Endothelial cell of umbilical vein (primary cell): ENCODE data around the gene SSBP3. TPM values are rescaled to one million over a fixed set of nuclear protein-coding genes. Genes with fewer than 3 reads are reported as not detected.

Experiments
- BruUV-seq: library from RNA; stranded (reverse); fragments of 400-500 nt; replicated peaks from 2 replicates; lab custom pipeline; 2021; lab: Mats Ljungman, UMichigan
- CTCF ChIA-PET: fragments of 300-600, 350-600 bp; sonication (Branson Sonifier 250); formaldehyde crosslinking; loops from one replicate; lab custom pipeline; 2021; ENCODE audit warnings: antibody characterized with exemption, inconsistent platforms; lab: Charles Lee
- POLR2A ChIA-PET: fragments of 300-600, 350-600 bp; sonication (Branson Sonifier 250); formaldehyde crosslinking; loops from one replicate; lab custom pipeline; 2021; ENCODE audit warnings: antibody characterized with exemption, inconsistent platforms; lab: Charles Lee
- DNase-seq: peaks from one replicate; pipeline ENCODE4 v3.0.0-alpha.2; 2011; ENCODE audit warnings: low read depth, low spot score
- FAIRE-seq: peaks from 2 replicates; lab custom pipeline; 2011; peaks lifted over from hg19 to GRCh38; lab: Jason Lieb, UNC
- H2AFZ ChIP-seq: 2 replicates; pipeline ENCODE4 v1.6.0; 2012; ENCODE audit warnings: low read depth, low read length, control low read depth, inconsistent platforms
- H3K27ac ChIP-seq: 2 replicates; pipeline ENCODE4 v1.5.1; 2011; ENCODE audit warnings: low read depth, mild to moderate bottlenecking, control low read depth, low read length, moderate library complexity; ENCODE audit not compliant: insufficient read depth
- H3K27me3 ChIP-seq, 2 experiments: 2 replicates each; pipeline versions ENCODE4 v1.6.0 to v1.6.1; 2011; ENCODE audit warnings: low read length in 2 of 2, mixed read lengths in 1 of 2; ENCODE audit not compliant: control insufficient read depth in 2 of 2, insufficient read depth in 2 of 2
- H3K36me3 ChIP-seq, 2 experiments: 2 replicates in 1 of 2; 3 replicates in 1 of 2; pipeline ENCODE4 v1.5.1; 2011; ENCODE audit warnings: low read length in 2 of 2, mild to moderate bottlenecking in 1 of 2, moderate library complexity in 1 of 2; ENCODE audit not compliant: control insufficient read depth in 2 of 2, insufficient read depth in 2 of 2; ENCODE audit errors: extremely low read depth in 1 of 2
- H3K4me1 ChIP-seq: 3 replicates; pipeline ENCODE4 v1.5.1; 2011; ENCODE audit warnings: mild to moderate bottlenecking, low read length; ENCODE audit not compliant: control insufficient read depth, insufficient read depth; ENCODE audit errors: extremely low read depth
- H3K4me2 ChIP-seq: 2 replicates; pipeline ENCODE4 v1.6.1; 2011; ENCODE audit warnings: low read length, control low read depth, mixed read lengths; ENCODE audit not compliant: insufficient read depth
- H3K4me3 ChIP-seq, 3 experiments: fragments of 200-600 bp in 1 of 3; sonication (generic), shearing (Covaris generic) in 1 of 3; replicated peaks in 1 of 3; 2 replicates each; pipeline ENCODE4 v1.5.1; 2011 to 2016; ENCODE audit warnings: control low read depth in 3 of 3, low read length in 3 of 3, mild to moderate bottlenecking in 2 of 3, inconsistent platforms in 1 of 3, low read depth in 1 of 3, moderate library complexity in 1 of 3; ENCODE audit not compliant: insufficient read depth in 1 of 3
- H3K79me2 ChIP-seq: 2 replicates; pipeline ENCODE4 v1.6.0; 2012; ENCODE audit warnings: low read length, inconsistent platforms; ENCODE audit not compliant: control insufficient read depth, insufficient read depth
- H3K9ac ChIP-seq: replicated peaks from 2 replicates; pipeline ENCODE3; 2011; ENCODE audit warnings: low read length, control low read depth; ENCODE audit not compliant: insufficient read depth; ENCODE audit errors: extremely low read depth
- H3K9me1 ChIP-seq: replicated peaks from 3 replicates; pipeline ENCODE4 v1.6.0; 2011; ENCODE audit warnings: mild to moderate bottlenecking, low read length; ENCODE audit not compliant: control insufficient read depth, insufficient read depth; ENCODE audit errors: extremely low read depth
- H3K9me3 ChIP-seq: replicated peaks from 2 replicates; pipeline ENCODE4 v1.5.1; 2012; ENCODE audit warnings: low read length, inconsistent platforms; ENCODE audit not compliant: control insufficient read depth, insufficient read depth
- H4K20me1 ChIP-seq: replicated peaks from 2 replicates; pipeline ENCODE3; 2011; ENCODE audit warnings: mild to moderate bottlenecking, low read length; ENCODE audit not compliant: control insufficient read depth, insufficient read depth; ENCODE audit errors: extremely low read depth
- EZH2 ChIP-seq: IDR thresholded peaks from 2 replicates; pipeline ENCODE4 v1.6.1; 2012; ENCODE audit warnings: borderline replicate concordance, low read depth, mild to moderate bottlenecking, moderate library complexity, low read length, inconsistent platforms; ENCODE audit not compliant: severe bottlenecking
- FOS ChIP-seq: IDR thresholded peaks from 2 replicates; pipeline ENCODE4 v1.6.1; 2011; ENCODE audit warnings: mild to moderate bottlenecking, low read length, moderate library complexity, borderline replicate concordance; ENCODE audit not compliant: insufficient read depth
- GATA2 ChIP-seq: IDR thresholded peaks from 2 replicates; pipeline ENCODE4 v1.7.0; 2011; ENCODE audit warnings: low read depth, mild to moderate bottlenecking, moderate library complexity, mixed read lengths, low read length; ENCODE audit not compliant: insufficient read length, insufficient read depth
- JUN ChIP-seq: IDR thresholded peaks from 2 replicates; pipeline ENCODE4 v1.6.1; 2011; ENCODE audit warnings: borderline replicate concordance, low read depth; ENCODE audit not compliant: insufficient read length, insufficient read depth
- MYC ChIP-seq: IDR thresholded peaks from one replicate; pipeline ENCODE4 v1.6.1; 2011; ENCODE audit warnings: mild to moderate bottlenecking, low read depth, low read length
- POLR2A ChIP-seq: IDR thresholded peaks from 2 replicates; pipeline ENCODE4 v1.6.1; 2012; ENCODE audit warnings: low read depth, mild to moderate bottlenecking, control low read depth, low read length
- POLR2AphosphoS5 ChIP-seq: IDR thresholded peaks from 2 replicates; pipeline ENCODE4 v1.6.1; 2012; ENCODE audit warnings: low read depth, mild to moderate bottlenecking, control low read depth, low read length, moderate library complexity; ENCODE audit not compliant: insufficient read depth
- dilution Hi-C: fragments of 300-500 bp; cut with MboI; formaldehyde crosslinking; loops from one replicate; pipeline ENCODE4 v1.15.0; 2019; ENCODE audit warnings: low sequenced_read_pairs; ENCODE audit not compliant: extremely low pct_ligation_motif_present
- intact Hi-C: fragments of 100-400 bp; cut with micrococcal nuclease; formaldehyde crosslinking; loops from one replicate; pipeline ENCODE4 v1.10.0; 2022
- polyA plus RNA-seq, 4 experiments: library from polyadenylated mRNA; depleted of rRNA in 3 of 4; stranded (reverse) in 3 of 4; unstranded in 1 of 4; fragments of >200 nt; gene quantifications; 2 replicates each; pipeline versions ENCODE4 v1.2.1 to v1.2.3, GENCODE V29; 2011 to 2012; ENCODE audit warnings: missing spikeins in 1 of 4
- total RNA-seq: library from RNA; stranded (reverse); gene quantifications from 2 replicates; pipeline ENCODE4 v1.2.3, GENCODE V29; 2021
- TF ChIP-seq, protein P1 (sequence below), 2 donors: IDR thresholded peaks; 1 replicate in 1 of 2; 2 replicates in 1 of 2; pipeline ENCODE4 v1.5.1; 2011; ENCODE audit warnings: low read length in 2 of 2, mild to moderate bottlenecking in 2 of 2, moderate library complexity in 2 of 2, control low read depth in 1 of 2, inconsistent platforms in 1 of 2, low read depth in 1 of 2; ENCODE audit not compliant: insufficient read depth in 1 of 2; ENCODE audit errors: extremely low read depth in 1 of 2
- TF ChIP-seq, protein P2 (sequence below): IDR thresholded peaks from 2 replicates; pipeline ENCODE4 v1.6.1; 2011; ENCODE audit not compliant: insufficient read depth, insufficient read length

The SSBP3 gene
- total and polyA plus RNA-seq, 2 donors (not counting 3 experiments of a cell fraction or from before 2014, with no cell fraction given), result 44.9 to 59.4 TPM

DNA sequence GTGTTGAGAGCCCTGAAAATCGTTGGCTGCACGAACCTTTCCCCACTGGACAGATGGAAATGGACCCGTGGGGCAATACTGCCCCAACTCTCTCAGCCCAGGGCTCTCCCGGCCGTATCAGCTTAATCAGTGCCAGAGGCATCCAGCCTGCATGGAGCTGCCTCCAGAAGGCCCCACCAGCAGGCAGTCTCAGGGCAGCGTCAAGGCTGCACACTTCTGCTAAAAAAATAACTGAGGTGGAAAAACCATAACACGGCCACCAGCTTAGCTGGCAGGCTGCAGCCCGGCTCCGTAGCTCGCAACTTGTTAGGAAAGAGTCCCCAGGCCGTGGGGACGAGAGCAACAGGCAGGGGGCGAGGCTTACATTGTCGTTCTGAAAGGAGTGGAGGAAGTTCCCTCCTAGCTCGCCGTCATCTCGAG is 178.3 kb downstream of the SSBP3 start:
- Histone ChIP-seq H3K4me1 (no peaks in the 10 kb centered on the region), H3K27me3 (no peaks in the 10 kb centered on the region), H3K9me3 (no peaks in the 10 kb centered on the region), H4K20me1 (no peaks in the 10 kb centered on the region), H3K79me2 (no peaks in the 10 kb centered on the region), H3K9me1 (no peaks in the 10 kb centered on the region), H3K36me3 (peaks cover 3 to 8% of the 10 kb centered on the region in 2 experiments), H3K4me3 (no peak overlapping the region), H3K27ac (no peak overlapping the region), H2AFZ (no peak overlapping the region), H3K4me2 (no peak overlapping the region), H3K9ac (no peak overlapping the region)
- dilution Hi-C loops, result no loop called here
- ChIA-PET POLR2A (no interaction called here), CTCF (interaction anchor here (0.9 to 2.2 kb wide), 3 partner anchors 14 to 262 kb away, joined by 3 to 6 read pairs (median 3); no protein-coding TSS in a partner anchor)
- TF ChIP-seq MYC, result no peak
- TF ChIP-seq GATA2, result no peak
- TF ChIP-seq, protein P1, sequence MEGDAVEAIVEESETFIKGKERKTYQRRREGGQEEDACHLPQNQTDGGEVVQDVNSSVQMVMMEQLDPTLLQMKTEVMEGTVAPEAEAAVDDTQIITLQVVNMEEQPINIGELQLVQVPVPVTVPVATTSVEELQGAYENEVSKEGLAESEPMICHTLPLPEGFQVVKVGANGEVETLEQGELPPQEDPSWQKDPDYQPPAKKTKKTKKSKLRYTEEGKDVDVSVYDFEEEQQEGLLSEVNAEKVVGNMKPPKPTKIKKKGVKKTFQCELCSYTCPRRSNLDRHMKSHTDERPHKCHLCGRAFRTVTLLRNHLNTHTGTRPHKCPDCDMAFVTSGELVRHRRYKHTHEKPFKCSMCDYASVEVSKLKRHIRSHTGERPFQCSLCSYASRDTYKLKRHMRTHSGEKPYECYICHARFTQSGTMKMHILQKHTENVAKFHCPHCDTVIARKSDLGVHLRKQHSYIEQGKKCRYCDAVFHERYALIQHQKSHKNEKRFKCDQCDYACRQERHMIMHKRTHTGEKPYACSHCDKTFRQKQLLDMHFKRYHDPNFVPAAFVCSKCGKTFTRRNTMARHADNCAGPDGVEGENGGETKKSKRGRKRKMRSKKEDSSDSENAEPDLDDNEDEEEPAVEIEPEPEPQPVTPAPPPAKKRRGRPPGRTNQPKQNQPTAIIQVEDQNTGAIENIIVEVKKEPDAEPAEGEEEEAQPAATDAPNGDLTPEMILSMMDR (IDR thresholded peaks at IDR 0.05; ENCODE audit: extremely low read depth in 1 of 2, insufficient read depth in 1 of 2, low read depth in 1 of 2, low read length in 2 of 2), result no peak
- TF ChIP-seq POLR2AphosphoS5, result no peak
- no peak for TF ChIP-seq EZH2
- no peak for TF ChIP-seq FOS
- no peak for TF ChIP-seq POLR2A
- TF ChIP-seq, protein P2, sequence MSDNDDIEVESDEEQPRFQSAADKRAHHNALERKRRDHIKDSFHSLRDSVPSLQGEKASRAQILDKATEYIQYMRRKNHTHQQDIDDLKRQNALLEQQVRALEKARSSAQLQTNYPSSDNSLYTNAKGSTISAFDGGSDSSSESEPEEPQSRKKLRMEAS, result no peak
- no peak for TF ChIP-seq JUN
- intact Hi-C loops, result no loop called here
- BruUV-seq, result no TSS peak
- FAIRE-seq (no peak), DNase-seq (no peak)
